ENCODE results near the gene SLC9A3.

SLC9A3 gene

GRCh38 chr5:483434-484140 lies 40.7 kb downstream of the SLC9A3 start:
- H3K4me3 ChIP-seq (ENCODE audit: low read length), result no peak overlapping the region
- peaks cover 5% of the 10 kb centered on the region for H3K27me3 ChIP-seq (ENCODE audit: control insufficient read depth, insufficient read depth, low read length)
- no peak overlapping the region for H3K9ac ChIP-seq (ENCODE audit: low read length)
- no peaks in the 10 kb centered on the region for H3K9me3 ChIP-seq (ENCODE audit: control insufficient read depth, low read length)
- H3K36me3 ChIP-seq (ENCODE audit: control insufficient read depth, insufficient read depth, low read length), result no peaks in the 10 kb centered on the region
- H3K4me1 ChIP-seq (ENCODE audit: control insufficient read depth, insufficient read depth, low read length), result no peaks in the 10 kb centered on the region

GRCh38 chr5:483011-483410 lies 41.2 kb downstream of the SLC9A3 start:
- Histone ChIP-seq H3K27me3 (ENCODE audit: control insufficient read depth, insufficient read depth, low read length) (peaks cover 5% of the 10 kb centered on the region), H3K36me3 (ENCODE audit: control insufficient read depth, insufficient read depth, low read length) (no peaks in the 10 kb centered on the region), H3K9me3 (ENCODE audit: control insufficient read depth, low read length) (no peaks in the 10 kb centered on the region), H3K9ac (ENCODE audit: low read length) (no peak overlapping the region), H3K4me1 (ENCODE audit: control insufficient read depth, insufficient read depth, low read length) (no peaks in the 10 kb centered on the region), H3K4me3 (ENCODE audit: low read length) (no peak overlapping the region)

- H3K4me1 ChIP-seq (ENCODE audit: control insufficient read depth, insufficient read depth, low read length), result no peaks in the 10 kb centered on the region
- H3K9ac ChIP-seq (ENCODE audit: low read length), result no peak overlapping the region
- no peaks in the 10 kb centered on the region for H3K36me3 ChIP-seq (ENCODE audit: control insufficient read depth, insufficient read depth, low read length)
- H3K9me3 ChIP-seq (ENCODE audit: control insufficient read depth, low read length), result no peaks in the 10 kb centered on the region
- no peak overlapping the region for H3K4me3 ChIP-seq (ENCODE audit: low read length)
- H3K27me3 ChIP-seq (ENCODE audit: control insufficient read depth, insufficient read depth, low read length), result peaks cover 5% of the 10 kb centered on the region
Measured at GRCh38 chr5:482506-482905, 41.7 kb downstream of the SLC9A3 start.

GRCh38 chr5:482021-482420 lies 42.2 kb downstream of the SLC9A3 start:
- Histone ChIP-seq H3K9ac (ENCODE audit: low read length) (no peak overlapping the region), H3K36me3 (ENCODE audit: control insufficient read depth, insufficient read depth, low read length) (no peaks in the 10 kb centered on the region), H3K27me3 (ENCODE audit: control insufficient read depth, insufficient read depth, low read length) (peaks cover 5% of the 10 kb centered on the region), H3K4me1 (ENCODE audit: control insufficient read depth, insufficient read depth, low read length) (no peaks in the 10 kb centered on the region), H3K4me3 (ENCODE audit: low read length) (no peak overlapping the region), H3K9me3 (ENCODE audit: control insufficient read depth, low read length) (no peaks in the 10 kb centered on the region)

- no peaks in the 10 kb centered on the region for H3K9me3 ChIP-seq (ENCODE audit: control insufficient read depth, low read length)
- no peak overlapping the region for H3K9ac ChIP-seq (ENCODE audit: low read length)
- H3K27me3 ChIP-seq (ENCODE audit: control insufficient read depth, insufficient read depth, low read length), result peaks cover 8% of the 10 kb centered on the region
- H3K4me1 ChIP-seq (ENCODE audit: control insufficient read depth, insufficient read depth, low read length), result no peaks in the 10 kb centered on the region
- no peak overlapping the region for H3K4me3 ChIP-seq (ENCODE audit: low read length)
- no peaks in the 10 kb centered on the region for H3K36me3 ChIP-seq (ENCODE audit: control insufficient read depth, insufficient read depth, low read length)
Measured at GRCh38 chr5:481347-481746, 42.9 kb downstream of the SLC9A3 start.

GRCh38 chr5:479566-480319 lies 44.5 kb downstream of the SLC9A3 start:
- Histone ChIP-seq H3K4me3 (ENCODE audit: low read length) (no peak overlapping the region), H3K9ac (ENCODE audit: low read length) (no peak overlapping the region), H3K4me1 (ENCODE audit: control insufficient read depth, insufficient read depth, low read length) (no peaks in the 10 kb centered on the region), H3K27me3 (ENCODE audit: control insufficient read depth, insufficient read depth, low read length) (peaks cover 22% of the 10 kb centered on the region), H3K36me3 (ENCODE audit: control insufficient read depth, insufficient read depth, low read length) (no peaks in the 10 kb centered on the region), H3K9me3 (ENCODE audit: control insufficient read depth, low read length) (no peaks in the 10 kb centered on the region)

GRCh38 chr5:478982-479535 lies 45.2 kb downstream of the SLC9A3 start:
- Histone ChIP-seq H3K4me3 (ENCODE audit: low read length) (no peak overlapping the region), H3K4me1 (ENCODE audit: control insufficient read depth, insufficient read depth, low read length) (no peaks in the 10 kb centered on the region), H3K27me3 (ENCODE audit: control insufficient read depth, insufficient read depth, low read length) (peaks cover 22% of the 10 kb centered on the region), H3K36me3 (ENCODE audit: control insufficient read depth, insufficient read depth, low read length) (no peaks in the 10 kb centered on the region), H3K9ac (ENCODE audit: low read length) (no peak overlapping the region), H3K9me3 (ENCODE audit: control insufficient read depth, low read length) (no peaks in the 10 kb centered on the region)

- Histone ChIP-seq H3K36me3 (ENCODE audit: control insufficient read depth, insufficient read depth, low read length) (no peaks in the 10 kb centered on the region), H3K9me3 (ENCODE audit: control insufficient read depth, low read length) (no peaks in the 10 kb centered on the region), H3K27me3 (ENCODE audit: control insufficient read depth, insufficient read depth, low read length) (peaks cover 22% of the 10 kb centered on the region), H3K4me3 (ENCODE audit: low read length) (no peak overlapping the region), H3K4me1 (ENCODE audit: control insufficient read depth, insufficient read depth, low read length) (no peaks in the 10 kb centered on the region), H3K9ac (ENCODE audit: low read length) (no peak overlapping the region)
Measured at GRCh38 chr5:478369-478981, 45.8 kb downstream of the SLC9A3 start.

- Histone ChIP-seq H3K27me3 (ENCODE audit: control insufficient read depth, insufficient read depth, low read length) (peaks cover 22% of the 10 kb centered on the region), H3K4me1 (ENCODE audit: control insufficient read depth, insufficient read depth, low read length) (no peaks in the 10 kb centered on the region), H3K4me3 (ENCODE audit: low read length) (no peak overlapping the region), H3K9me3 (ENCODE audit: control insufficient read depth, low read length) (no peaks in the 10 kb centered on the region), H3K36me3 (ENCODE audit: control insufficient read depth, insufficient read depth, low read length) (no peaks in the 10 kb centered on the region), H3K9ac (ENCODE audit: low read length) (no peak overlapping the region)
Measured at GRCh38 chr5:477871-478270, 46.4 kb downstream of the SLC9A3 start.

GRCh38 chr5:477247-477646 lies 47.0 kb downstream of the SLC9A3 start:
- H3K36me3 ChIP-seq (ENCODE audit: control insufficient read depth, insufficient read depth, low read length), result no peaks in the 10 kb centered on the region
- H3K27me3 ChIP-seq (ENCODE audit: control insufficient read depth, insufficient read depth, low read length), result peaks cover 22% of the 10 kb centered on the region
- no peaks in the 10 kb centered on the region for H3K9me3 ChIP-seq (ENCODE audit: control insufficient read depth, low read length)
- no peaks in the 10 kb centered on the region for H3K4me1 ChIP-seq (ENCODE audit: control insufficient read depth, insufficient read depth, low read length)
- H3K9ac ChIP-seq (ENCODE audit: low read length), result no peak overlapping the region
- no peak overlapping the region for H3K4me3 ChIP-seq (ENCODE audit: low read length)

GRCh38 chr5:476814-477175 lies 47.5 kb downstream of the SLC9A3 start:
- H3K27me3 ChIP-seq (ENCODE audit: control insufficient read depth, insufficient read depth, low read length), result peaks cover 22% of the 10 kb centered on the region
- H3K4me1 ChIP-seq (ENCODE audit: control insufficient read depth, insufficient read depth, low read length), result no peaks in the 10 kb centered on the region
- H3K4me3 ChIP-seq (ENCODE audit: low read length), result no peak overlapping the region
- no peaks in the 10 kb centered on the region for H3K36me3 ChIP-seq (ENCODE audit: control insufficient read depth, insufficient read depth, low read length)
- no peaks in the 10 kb centered on the region for H3K9me3 ChIP-seq (ENCODE audit: control insufficient read depth, low read length)
- no peak overlapping the region for H3K9ac ChIP-seq (ENCODE audit: low read length)
